GM18502 (cell line): ENCODE data around the gene ERC1.
"Not testable (repeated sequence)": the region's sequence is repeated elsewhere in the genome, so short reads cannot be mapped to it uniquely, and the experiment has no call there.

Experiments
- ATAC-seq: cut with Tn5 transposase; IDR thresholded peaks from one replicate; pipeline ENCODE4 v1.9.1; 2021; ENCODE audit warnings: mild to moderate bottlenecking; ENCODE audit not compliant: unreplicated experiment, poor library complexity

The ERC1 gene

DNA sequence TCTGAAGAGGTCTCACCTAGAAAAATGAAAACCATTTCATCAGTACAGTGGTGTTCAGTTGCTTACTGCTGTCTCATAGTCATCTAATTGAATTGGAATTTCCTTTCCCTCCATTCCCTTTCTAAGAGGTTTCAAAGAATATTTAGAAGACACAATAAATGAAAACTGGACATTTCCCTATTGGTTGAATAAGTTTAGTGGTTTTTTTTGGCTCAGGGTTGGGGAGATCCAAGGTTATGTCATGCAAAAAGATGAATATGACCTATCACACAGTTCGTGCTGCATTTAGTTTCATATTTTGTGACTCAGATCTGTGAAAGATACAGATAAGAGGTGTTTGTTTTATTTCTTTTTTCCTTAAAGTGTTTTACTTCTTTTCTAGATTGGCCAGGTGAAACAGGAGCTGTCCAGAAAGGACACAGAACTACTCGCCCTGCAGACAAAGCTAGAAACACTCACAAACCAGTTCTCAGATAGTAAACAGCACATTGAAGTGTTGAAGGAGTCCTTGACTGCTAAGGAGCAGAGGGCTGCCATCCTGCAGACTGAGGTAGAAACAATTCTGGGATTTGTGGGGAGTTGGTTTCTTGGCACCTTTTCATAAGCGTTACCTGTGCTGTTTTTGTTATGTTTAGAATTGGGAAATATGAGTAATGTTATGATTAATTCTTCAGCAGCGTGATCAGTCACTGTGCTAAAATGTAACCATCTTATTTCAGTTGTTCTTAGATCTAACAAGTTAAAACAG is 124.6 kb downstream of the ERC1 start:
- ATAC-seq = no peak

DNA sequence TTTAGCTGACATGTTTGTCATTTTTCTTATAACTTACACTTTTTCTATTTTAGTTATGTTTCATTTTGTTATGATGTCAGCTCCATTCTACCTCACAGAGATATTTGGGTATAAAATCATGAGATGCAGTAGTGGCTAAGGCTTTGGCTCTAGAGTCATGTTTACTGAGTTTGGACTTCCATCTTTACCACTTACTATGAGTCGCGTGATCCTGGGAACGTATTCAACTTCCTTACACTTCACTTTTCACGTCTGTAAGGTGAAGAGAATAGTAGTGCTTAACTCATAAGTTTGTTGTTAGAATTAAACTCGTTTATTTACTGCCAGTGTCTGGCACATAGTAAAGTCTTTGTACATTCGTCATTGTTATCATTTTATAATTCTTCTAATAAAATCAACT is 126.3 kb downstream of the ERC1 start:
- no peak for ATAC-seq

DNA sequence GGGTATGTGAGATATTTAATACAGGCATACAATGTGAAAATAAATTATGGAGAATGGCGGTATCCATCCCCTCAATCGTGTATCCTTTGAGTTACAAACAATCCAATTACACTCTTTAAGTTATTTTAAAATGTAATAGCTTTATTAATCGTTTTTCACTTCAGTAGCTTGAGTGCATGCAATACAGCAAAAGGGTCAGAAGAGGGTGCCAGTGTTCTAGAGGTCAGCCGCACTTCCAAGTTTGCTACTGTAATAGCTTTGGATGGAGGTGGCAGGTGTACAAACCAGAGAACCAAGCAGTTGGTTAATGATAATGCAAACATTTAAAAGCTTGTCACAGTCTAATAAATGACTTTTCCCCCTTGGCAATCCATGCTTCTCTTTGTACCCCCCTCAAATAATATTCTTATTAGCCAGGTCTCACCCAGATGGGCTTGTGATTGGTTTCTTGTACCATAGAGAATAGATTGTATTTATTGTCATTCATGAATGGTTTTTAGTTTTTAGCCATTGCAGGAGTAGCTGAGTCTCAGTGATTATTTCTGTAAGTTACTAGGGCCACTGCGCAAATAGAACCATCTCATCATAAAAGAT is 127.0 kb downstream of the ERC1 start:
- ATAC-seq = no peak

DNA sequence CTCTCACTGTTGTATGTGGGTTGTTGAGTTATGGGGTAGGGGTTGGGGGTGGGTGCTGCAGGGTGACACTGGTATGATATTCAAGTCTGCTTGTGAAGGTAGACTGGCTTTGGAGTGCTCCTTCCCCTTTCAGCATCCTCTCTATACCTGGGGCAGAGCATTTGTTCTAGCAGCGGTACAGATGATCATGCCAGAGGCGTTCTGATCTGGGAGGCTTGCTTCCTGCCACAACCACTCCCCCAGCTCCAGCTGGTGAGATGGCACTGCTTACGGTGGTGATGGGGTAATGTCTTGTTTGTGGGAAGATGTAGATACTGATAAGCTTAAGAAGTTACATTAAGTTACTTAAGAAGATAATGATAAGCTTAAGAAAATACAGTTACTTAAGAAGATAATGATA is 131.8 kb downstream of the ERC1 start:
- ATAC-seq = no peak

DNA sequence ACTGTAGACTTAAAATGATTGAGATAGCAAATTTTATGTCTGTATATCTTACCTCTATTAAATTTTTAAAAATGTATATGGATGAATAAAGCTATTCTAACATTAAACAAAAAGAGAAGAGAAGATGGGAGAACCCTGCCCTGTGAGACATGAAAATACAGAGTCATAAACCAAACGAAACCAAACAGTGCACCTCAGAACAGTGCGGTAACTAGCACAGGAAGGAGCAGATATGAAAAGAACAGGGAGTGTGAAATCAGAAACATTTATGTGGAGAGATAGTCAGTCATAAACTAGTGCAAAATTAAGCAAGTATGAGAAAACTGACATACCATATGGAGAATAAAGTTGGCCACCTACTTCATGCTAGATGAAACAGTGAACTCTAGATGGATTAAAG is 135.1 kb downstream of the ERC1 start:
- no peak for ATAC-seq

DNA sequence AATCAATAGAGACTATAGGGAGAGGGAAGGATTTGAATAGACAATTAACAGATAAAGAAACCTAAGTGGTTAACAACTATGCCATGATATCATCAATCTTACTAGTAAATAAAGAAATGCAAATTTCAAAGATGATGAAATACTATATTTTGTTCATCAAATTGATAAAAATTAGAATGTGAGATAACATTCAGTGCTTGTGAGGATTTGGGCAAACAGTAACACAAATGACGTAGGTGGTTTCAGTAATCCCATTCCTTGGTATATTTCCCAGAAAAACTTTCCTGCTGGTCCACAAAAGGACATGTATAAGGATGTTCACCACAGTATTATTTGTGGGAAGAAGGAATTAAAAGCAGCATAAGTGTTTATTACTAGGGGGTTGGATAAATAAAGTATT is 136.0 kb downstream of the ERC1 start:
- no peak for ATAC-seq

DNA sequence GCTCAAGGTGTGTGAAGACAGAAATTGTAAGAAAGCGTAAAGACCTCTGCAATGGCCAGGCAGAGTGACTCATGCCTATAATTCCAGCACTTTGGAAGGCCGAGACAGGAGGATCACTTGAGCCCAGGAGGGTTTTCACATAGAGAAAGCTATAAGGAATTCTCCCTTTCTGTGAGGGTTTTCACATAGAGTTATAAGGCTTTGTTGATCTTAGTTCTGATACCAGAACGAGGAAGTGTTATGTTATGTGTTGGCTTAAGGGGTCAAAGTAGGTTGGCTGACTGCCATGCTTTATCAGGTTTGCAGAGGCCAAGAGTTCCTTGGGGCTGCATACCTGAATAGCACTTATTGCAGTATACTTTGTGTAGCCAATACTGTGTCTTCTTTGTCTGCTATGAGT is 139.1 kb downstream of the ERC1 start:
- no peak for ATAC-seq

DNA sequence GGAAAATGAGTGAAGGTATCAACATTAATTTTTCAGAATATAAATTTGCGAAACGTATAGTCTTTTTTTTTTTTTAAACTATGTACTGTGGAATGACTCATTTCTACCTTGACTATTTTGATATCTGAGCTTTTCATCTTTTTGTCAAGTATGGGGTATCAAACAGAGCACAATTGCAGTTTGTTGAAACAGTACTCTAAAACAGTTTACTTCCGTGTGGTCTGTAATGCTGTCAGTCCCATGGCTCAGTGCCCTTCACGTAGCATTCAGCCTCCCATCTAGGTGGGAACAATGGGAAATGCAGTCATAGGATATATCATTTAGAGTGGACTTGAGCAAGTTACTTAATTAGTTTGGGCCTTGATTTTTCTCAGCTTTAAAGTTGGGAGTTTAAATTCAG is 139.5 kb downstream of the ERC1 start:
- no peak for ATAC-seq

DNA sequence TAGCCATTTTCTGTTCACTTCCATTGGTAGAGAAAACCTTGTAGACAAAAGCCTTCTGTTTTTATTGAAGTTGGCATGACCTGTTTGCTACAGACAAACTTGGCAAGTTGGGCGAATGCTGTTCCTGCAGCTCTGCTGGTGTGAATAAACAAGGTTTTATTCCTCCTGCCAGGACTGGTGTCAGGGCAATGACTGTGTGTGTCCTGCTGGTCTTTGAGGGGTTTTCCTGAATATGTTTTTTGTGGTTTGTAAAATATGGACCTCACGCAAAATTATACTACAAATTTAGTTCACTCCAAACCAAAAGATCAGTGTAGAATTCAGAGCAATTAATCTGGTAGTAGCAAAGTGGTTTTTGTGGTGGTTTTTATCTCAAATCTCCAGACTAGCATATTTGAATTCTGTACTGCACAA is 140.8 kb downstream of the ERC1 start:
- ATAC-seq = no peak

DNA sequence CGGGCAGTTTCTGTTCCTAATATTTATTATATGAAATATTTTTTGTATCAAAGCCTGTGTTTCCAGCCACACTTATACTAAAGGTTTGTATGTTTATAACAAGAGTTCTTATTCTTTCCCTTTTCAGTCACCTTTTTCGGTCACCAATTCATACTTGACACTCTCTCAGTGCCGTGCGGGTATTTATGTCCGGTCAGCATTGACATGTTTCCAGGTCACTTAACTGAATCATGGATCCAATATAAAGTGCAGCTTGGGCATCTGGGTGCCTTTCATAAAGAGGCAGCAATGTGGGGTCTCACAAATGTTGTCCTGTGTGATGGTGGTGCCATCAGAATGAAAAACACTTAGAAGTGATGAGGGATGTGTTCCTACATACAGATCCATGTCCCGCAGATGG is 141.3 kb downstream of the ERC1 start:
- ATAC-seq = no peak

DNA sequence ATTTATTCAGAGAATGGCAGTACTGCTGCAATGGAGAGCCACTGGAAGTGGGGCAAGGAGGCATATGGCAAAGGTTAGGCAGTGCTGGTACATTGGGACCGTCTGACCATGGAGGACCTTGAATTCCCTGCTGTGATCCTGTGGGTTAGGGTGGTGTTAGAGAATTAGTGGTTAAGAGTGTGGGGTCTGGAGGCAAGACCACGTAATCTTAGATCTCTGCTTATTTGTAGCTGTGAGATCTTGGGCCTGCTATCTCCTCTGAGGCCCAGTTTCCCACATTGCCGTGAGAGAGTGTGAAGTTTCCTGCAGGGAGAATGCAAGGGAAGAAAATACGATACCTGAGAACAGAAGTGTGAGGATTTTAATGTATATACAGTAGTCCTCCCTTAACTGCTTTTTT is 147.7 kb downstream of the ERC1 start:
- ATAC-seq = no peak

DNA sequence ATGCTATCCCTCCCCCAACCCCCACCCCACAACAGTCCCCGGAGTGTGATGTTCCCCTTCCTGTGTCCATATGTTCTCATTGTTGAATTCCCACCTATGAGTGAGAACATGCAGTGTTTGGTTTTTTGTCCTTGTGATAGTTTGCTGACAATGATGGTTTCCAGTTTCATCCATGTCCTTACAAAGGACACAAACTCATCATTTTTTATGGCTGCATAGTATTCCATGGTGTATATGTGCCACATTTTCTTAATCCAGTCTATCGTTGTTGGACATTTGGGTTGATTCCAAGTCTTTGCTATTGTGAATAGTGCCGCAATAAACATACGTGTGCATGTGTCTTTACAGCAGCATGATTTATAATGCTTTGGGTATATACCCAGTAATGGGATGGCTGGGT is 155.7 kb downstream of the ERC1 start:
- ATAC-seq = not testable (repeated sequence)

DNA sequence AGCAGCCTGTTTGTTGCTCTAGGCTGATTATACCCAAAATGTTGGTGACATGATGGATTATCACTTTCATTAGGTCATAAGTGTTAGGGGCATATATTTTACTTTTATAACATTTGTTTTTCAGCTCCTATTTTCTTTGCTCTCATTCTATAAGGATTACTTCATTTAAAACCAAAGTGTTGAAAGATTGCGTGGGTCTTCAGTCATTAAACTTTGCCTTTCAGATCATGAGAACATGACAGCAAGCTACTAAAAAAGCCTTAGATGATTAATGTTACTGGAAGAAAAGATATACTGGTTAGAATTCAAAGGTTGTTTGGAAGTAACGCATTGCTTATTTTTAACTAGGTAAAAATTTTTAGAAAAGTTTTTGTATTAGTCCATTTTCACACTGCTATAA is 156.8 kb downstream of the ERC1 start:
- ATAC-seq = no peak

DNA sequence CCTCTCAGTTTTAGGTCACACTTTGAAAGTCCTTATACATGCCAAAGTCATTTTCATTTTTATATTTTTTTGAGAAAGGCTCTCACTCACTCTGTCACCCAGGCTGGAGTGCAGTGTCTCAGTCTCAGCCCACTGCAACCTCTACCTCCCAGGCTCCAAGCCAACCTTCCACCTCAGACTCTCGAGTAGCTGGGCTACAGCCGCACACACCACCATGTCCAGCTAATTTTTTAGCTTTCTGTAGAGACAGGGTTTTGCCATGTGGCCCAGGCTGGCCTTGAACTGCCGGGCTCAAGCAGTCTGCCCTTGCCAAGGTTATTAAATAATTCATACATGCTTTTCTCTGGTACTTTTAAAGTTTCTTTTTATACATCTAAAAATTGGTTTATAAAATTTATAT is 166.0 kb downstream of the ERC1 start:
- ATAC-seq = no peak

DNA sequence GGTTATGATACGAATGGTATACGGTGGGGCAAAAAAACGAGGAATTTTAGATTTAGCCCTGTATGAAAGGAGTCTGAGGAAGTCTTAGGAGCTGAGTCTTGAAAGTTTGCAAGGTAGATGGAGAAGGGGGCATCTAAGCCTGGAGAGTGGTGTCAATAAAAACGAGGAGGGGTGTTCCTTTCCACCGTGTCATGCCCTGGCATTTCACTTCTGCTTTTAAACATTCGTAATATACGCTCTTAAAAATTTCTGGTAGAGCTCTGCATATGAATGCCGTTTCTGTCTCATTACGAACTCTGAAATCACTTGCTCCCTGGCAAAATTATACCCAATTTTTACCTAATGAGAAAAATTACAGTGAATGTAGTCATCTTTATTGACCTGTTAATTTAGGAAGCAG is 170.2 kb downstream of the ERC1 start:
- ATAC-seq = no peak

DNA sequence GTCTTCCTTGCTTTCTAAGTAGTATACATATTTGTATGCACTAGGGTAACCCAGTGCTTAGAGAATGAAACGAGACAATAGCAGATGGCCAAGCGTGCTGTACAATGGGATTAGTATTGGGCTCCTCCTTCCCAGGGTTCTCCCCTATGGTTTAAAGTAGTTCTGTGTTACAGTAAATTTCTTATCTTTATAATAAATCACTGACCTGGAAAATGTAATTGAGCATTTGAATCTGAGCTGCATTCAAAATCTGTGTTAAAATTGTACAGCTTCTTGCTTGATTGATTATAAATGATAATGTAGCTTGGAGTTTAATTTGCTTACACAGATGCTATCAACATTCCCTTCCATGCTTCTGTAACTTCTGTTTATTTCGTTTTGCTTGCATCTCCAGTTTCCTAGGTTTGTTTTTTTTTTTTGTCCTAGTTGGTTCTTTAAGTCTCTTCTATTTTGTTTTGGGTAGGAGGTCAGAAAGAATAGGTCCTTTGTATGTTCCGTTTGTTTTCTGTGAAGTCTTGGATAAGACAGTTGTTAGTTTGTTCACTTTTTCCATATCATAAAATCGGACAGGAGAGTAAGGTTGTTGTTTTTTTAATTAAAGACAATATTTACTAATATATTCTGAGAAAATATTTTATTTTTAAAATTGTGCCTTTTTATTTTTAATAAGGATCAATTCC is 171.2 kb downstream of the ERC1 start:
- ATAC-seq = no peak

DNA sequence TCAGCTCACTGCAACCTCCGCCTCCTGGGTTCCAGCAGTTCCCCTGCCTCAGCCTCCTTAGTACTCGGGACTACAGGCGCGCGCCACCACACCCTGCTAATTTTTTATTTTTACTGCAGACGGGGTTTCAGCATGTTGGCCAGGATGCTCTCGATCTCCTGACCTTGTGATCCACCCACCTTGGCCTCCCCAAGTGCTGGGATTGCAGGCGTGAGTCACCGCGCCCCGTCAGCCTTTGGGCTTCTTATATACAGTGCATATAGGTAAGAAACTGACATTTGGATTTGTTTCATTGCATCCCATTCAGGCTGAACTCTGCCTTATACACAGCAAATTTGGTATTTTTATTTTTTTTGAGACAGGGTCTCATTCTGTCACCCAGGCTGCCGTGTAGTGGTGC is 176.8 kb downstream of the ERC1 start:
- no peak for ATAC-seq

DNA sequence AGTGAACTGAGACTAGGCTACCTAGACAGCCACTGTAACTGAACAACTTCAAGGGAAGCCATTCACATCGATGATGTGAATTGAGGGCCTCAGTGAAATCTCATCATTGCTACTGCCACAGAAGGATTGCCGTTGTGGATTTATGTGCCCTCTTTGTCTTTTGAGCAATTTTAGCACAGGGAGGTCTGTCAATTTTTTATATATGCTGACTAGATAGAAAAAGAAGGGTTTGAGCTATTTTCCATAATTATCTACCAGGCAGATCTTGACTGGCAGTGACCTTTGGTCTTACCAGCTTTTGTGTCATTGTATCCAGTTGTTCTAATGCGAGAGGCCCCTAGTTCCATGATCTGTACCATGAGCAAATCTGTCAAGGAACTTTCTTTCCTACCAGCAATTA is 179.4 kb downstream of the ERC1 start:
- ATAC-seq = no peak

DNA sequence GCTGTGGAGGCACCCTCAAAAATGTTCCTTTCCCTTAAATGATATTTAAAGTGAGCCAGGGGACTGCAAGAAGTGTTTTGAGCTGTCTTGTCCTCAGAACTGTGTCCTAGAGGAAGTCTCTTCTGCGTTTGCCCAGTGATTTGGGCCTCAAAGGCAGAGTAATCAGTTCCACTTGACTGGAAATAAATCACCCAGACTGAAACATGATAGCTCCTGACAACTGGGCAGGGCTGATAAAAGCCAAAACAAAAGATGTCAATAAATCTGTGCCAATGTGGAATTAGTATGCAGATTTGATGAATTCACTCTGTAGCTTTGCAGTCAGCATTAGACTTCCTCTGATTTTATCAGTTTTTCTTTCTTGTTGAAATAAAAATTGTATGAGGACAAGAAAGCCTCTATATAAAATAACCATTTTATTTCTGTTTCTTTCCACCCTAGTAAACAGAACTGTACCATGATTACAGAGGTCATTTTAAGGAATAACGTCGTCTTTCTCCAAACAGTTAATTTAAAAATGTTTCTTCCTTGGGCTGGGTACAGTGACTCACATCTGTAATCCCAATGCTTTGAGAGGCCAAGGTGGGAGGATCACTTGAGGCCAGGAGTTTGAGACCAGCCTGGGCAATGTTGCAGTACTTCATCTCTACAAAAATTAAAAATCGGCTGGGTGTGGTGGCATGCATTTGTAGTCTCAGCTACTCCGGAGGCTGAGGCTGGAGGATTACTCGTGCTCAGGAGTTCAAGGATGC is 180.8 kb downstream of the ERC1 start:
- no peak for ATAC-seq

DNA sequence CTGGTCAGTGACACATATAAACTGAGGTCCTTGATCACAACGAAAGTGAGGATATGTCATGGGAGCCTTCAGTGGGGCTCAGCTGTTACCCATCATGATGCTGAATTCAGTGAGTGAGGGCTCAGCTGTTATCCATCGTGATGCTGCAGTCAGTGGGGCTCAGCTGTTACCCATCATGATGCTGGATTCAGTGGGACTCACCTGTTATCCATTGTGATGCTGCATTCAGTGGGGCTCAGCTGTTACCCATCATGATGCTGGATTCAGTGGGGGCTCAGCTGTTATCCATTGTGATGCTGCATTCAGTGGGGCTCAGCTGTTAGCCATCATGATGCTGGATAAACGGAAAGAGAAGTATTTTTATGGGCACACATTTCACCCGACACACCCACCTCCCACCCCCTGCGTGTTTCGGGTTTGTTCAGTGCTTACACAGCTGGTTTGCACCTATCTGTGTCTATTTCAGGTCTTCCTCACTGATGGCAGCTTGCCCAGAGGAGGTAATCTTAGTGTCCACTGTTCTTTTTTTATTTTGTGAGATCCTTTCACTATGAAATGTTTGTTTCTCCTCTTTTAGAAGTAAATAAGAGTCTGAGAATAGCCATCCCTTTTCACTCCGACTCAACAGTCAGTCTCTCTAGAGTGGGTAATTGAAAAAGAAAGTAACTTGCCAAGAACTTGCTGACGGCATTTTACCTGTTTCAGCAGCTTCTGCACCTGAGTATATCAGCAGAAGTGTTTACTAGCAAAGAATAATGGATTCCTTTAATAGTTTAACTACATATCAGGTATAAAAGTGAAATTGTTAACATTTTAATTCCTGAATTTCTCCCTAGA is 183.0 kb downstream of the ERC1 start:
- ATAC-seq = no peak
